GM19463 (cell line): ENCODE measurements around the gene PNPLA7.
"Not testable (repeated sequence)": the region's sequence is repeated elsewhere in the genome, so short reads cannot be mapped to it uniquely, and the experiment has no call there.

Source experiments
- ATAC-seq: cut with Tn5 transposase; IDR thresholded peaks from one replicate; pipeline ENCODE4 v1.9.1; 2021; ENCODE audit warnings: mild to moderate bottlenecking, moderate library complexity; ENCODE audit not compliant: unreplicated experiment

The PNPLA7 gene

GRCh38 chr9:137575716-137576411, 25.7 kb upstream of the PNPLA7 start:
- no peak for ATAC-seq

GRCh38 chr9:137575364-137575715, 25.1 kb upstream of the PNPLA7 start:
- ATAC-seq: no peak

- no peak for ATAC-seq
These were observed 24.0 kb upstream of the PNPLA7 start for GRCh38 chr9:137574192-137574591.

GRCh38 chr9:137570566-137570965, 20.4 kb upstream of the PNPLA7 start:
- ATAC-seq: no peak

DNA sequence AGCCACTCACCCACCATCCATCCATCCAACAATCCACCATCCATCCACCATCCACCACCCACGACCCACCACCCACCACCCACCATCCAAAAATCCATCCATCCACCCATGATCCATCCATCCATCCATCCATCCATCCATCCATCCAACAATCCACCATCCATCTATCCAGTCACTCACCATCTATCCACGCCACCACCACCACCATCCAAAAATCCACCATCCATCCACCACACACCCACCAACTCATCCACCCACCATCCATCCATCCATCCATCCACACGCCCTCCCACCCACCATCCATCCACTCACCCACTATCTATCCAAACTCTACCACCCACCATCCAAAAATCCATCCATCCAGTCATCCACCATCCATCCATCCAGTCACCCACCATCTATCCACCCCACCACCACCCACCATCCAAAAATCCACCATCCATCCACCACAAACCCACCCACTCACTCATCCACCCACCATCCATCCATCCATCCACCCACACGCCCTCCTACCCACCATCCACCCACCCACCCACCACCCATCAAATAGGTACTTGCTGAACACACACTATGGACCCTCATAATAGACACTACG, 19.5 kb upstream of the PNPLA7 start:
- ATAC-seq: no peak

DNA sequence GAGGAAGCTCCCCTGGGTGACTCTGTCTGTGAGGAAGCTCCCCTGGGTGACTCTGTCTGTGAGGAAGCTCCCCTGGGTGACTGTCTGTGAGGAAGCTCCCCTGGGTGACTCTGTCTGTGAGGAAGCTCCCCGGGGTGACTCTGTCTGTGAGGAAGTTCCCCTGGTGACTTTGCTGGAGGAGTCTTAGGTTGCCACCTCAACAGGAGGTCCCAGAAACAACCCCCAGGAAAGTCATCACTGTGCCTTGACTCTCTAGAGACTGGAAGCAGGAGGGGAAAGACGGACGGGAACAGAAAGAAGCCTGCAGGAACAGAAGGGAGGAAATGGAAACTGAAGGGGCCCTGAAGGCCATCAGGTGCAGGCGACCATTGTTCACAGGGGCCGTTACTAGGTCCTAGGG, 18.2 kb upstream of the PNPLA7 start:
- not testable (repeated sequence) for ATAC-seq

DNA sequence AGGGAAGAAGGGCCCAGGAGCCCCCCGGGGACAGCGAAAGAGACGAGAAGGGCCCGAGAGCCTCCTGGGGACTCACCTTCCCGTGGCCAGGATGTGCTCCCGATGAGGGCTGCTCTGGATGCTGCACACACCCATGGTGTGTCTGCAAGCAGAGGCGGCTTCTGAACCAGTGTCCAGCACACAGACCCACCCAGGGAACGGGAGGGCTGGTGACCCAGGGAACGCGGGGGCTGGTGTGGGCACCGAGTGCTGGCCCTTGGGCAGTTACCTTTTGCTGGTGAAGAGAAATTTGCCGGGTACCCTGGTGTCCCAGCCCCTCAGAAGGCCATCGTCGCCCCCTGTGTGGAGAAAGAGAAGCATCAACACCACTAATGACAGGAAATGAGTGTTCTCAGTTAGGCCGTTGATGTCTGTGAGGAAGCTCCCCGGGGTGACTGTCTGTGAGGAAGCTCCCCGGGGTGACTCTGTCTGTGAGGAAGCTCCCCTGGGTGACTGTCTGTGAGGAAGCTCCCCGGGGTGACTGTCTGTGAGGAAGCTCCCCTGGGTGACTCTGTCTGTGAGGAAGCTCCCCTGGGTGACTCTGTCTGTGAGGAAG, 14.7 kb upstream of the PNPLA7 start:
- ATAC-seq: no peak

DNA sequence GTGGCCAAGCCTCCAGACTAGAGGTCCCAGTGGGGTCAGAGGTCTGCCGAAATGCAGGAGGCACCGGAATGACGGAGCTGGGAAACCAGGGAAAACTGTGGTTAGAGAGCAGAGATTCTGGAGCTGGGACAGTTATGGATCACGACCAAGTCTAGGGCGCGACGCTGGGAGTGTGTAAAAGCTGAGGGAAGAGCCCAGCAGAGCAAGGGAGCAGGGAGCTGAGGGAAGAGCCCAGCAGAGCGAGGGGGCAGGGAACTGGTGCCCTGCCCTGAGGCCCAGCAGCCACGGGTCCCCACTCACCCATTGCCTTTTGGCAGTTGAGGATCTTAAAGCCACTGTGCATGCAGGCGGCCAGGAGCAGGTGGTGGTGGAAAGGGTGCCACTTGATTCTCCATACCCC, 13.9 kb upstream of the PNPLA7 start:
- no peak for ATAC-seq

- ATAC-seq: no peak
These were observed 7.9 kb upstream of the PNPLA7 start for GRCh38 chr9:137558127-137558526.

GRCh38 chr9:137556069-137556838, 6.1 kb upstream of the PNPLA7 start:
- no peak for ATAC-seq

DNA sequence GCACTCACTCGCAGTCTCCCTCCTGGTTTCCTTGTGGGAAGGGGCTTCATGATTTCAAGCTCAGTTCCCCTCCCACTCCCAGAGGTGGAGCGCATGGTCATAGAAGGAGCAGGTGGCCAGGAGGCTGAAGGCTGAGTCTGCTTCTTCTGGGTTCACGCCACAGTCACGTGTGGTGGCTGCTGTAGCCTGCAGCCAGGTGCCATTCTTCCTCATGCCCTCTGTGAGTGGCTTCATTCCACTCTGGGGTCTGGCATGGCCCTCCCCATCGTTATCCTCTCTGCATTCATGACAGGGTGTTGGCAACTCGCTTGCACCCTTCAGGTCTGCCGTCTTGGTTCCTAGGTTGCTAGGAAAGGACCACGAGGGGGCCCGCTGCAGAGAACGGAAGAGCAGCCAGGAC, 5.0 kb upstream of the PNPLA7 start:
- ATAC-seq: no peak

GRCh38 chr9:137554349-137554748, 4.1 kb upstream of the PNPLA7 start:
- no peak for ATAC-seq

GRCh38 chr9:137553654-137554053, 3.5 kb upstream of the PNPLA7 start:
- ATAC-seq: not testable (repeated sequence)

GRCh38 chr9:137552022-137552768, 2.0 kb upstream of the PNPLA7 start:
- ATAC-seq: peak; percentile 24

GRCh38 chr9:137551264-137552021, 1.2 kb upstream of the PNPLA7 start, which contains the start of gene MRPL41:
MRPL41 (plus strand) TSS chr9:137551879; CDS start chr9:137552082, 203 bp downstream.
- peak; percentile 85 for ATAC-seq

DNA sequence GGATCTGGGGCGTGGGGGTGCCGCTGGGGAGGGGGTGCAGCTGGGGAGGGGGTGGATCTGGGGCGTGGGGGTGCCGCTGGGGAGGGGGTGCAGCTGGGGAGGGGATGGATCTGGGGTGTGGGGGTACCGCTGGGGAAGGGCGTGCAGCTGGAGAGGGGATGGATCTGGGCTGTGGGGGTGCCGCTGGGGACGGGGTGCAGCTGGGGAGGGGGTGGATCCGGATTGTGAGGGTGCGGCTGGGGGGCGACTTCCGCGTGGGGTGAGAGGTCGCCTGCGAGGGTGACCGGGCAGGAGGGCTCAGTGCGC, 709 bp upstream of the PNPLA7 start:
- ATAC-seq: not testable (repeated sequence)

DNA sequence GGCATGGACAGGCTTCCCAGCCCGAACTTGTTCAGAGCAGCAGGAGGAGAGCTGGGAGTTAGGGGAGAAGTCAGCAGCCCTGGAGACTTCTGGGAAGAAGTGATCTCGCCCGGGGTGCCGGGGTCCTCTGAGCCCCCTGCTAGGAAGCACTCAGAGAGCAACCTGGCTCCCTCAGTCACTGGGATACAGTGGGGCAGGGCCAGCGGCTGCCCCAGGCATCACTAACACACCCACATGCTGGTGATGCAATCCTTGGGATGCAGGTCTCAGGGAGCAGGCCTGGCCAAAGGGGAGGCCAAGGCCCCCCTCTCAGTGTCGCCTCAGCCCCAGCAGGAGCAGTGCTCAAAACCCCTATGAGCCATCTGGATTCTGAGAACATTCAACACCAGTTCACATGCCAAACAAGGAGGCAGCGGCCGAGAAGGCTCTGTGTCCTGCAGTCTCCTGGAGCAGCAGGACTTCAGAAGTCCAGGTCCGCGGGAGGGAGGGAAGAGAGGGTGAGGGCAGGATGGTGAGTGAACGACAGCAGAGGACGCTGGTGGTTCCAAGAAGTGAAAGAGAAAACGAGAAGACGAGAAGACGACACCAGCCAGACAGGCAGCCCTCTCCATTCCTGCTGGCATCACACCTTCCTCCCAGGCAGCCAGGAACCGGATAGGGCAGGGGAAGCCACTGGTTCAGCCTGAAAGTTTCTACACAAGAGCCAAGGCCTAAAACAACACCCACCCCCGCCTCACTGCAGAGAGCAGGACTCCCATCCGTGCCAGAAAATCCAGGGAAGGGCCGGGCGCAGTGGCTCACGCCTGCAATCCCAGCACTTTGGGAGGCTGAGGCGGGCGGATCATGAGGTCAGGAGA, 2.3 kb downstream of the PNPLA7 start:
- no peak for ATAC-seq

DNA sequence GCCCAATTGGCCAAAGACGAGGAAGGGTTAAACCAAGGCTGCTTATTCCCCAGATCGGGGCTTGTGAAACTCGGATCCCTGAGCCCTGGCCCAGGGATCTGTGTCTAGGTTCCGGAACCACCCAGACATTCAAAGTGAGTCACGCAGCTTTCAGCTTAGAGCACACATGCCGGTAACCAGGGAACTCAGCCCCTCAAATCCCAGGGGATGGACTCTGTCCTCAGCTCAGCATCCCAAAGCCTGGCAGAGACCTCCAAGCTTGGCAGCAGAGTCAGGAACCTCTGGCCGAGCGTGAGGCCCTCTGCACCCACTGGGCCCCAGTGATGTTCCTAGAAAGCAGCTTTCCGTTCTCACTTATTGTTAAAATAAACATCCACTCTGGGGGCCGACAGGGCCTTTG, 5.1 kb downstream of the PNPLA7 start:
- no peak for ATAC-seq

DNA sequence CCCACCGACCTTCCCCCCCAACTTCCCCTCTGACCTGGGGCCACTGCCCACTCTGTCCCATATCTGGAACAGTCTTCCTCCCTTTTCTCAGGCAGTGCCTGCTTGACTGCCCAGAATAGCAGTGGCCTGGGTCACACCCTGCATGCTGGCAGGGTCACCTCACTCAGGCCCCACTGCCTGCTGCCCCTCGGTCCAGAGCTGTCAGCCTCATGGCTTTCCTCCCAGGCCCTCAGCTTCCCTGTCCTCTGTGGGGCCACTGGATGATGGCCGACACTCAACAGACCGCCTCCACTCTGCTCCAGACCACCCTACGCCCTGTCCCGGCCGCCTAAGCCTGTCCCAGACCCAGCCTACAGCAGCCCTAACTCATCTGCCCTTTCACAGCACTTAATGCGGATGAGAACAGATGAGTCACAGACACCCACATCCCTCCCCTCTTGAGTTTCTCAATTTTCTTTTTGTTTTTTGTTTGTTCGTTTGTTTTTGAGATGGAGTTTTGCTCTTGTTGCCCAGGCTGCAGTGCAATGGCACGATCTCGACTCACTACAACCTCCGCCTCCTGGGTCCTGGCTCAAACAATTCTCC, 5.9 kb downstream of the PNPLA7 start:
- ATAC-seq: no peak
